ENCODE data around the gene TMED10.

The TMED10 gene

GRCh38 chr14:75196064-75196463 lies 19.7 kb upstream of the TMED10 start:
- Histone ChIP-seq H3K9me3 (no peaks in the 10 kb centered on the region), H3K4me3 (ENCODE audit: low read depth in 1 of 2, low read length in 1 of 2) (no peak overlapping the region), H3K27ac (peak overlapping the region; percentile 76), H3K4me1 (ENCODE audit: control insufficient read depth in 1 of 2, insufficient read depth in 1 of 2, low read depth in 1 of 2, low read length in 1 of 2) (peaks cover 10 to 11% of the 10 kb centered on the region in 2 experiments), H3K36me3 (no peaks in the 10 kb centered on the region), H3K27me3 (no peaks in the 10 kb centered on the region)
- no peak for TF ChIP-seq CTCF (IDR thresholded peaks at IDR 0.05)

- Histone ChIP-seq H3K4me3 (ENCODE audit: low read depth in 1 of 2, low read length in 1 of 2) (no peak overlapping the region), H3K27me3 (no peaks in the 10 kb centered on the region), H3K36me3 (no peaks in the 10 kb centered on the region), H3K27ac (no peak overlapping the region), H3K9me3 (no peaks in the 10 kb centered on the region), H3K4me1 (ENCODE audit: control insufficient read depth in 1 of 2, insufficient read depth in 1 of 2, low read depth in 1 of 2, low read length in 1 of 2) (peaks cover 26 to 29% of the 10 kb centered on the region in 2 experiments)
- no peak for TF ChIP-seq CTCF (IDR thresholded peaks at IDR 0.05)
Measured at GRCh38 chr14:75191100-75191499, 14.7 kb upstream of the TMED10 start.

- H3K27me3 ChIP-seq, result no peaks in the 10 kb centered on the region
- no peak overlapping the region for H3K4me3 ChIP-seq (ENCODE audit: low read depth in 1 of 2, low read length in 1 of 2)
- TF ChIP-seq CTCF (IDR thresholded peaks at IDR 0.05), result no peak
- peaks cover 25 to 27% of the 10 kb centered on the region in 2 experiments for H3K4me1 ChIP-seq (ENCODE audit: control insufficient read depth in 1 of 2, insufficient read depth in 1 of 2, low read depth in 1 of 2, low read length in 1 of 2)
- no peaks in the 10 kb centered on the region for H3K9me3 ChIP-seq
- H3K36me3 ChIP-seq, result no peaks in the 10 kb centered on the region
- H3K27ac ChIP-seq, result peak overlapping the region; percentile 85
Measured at GRCh38 chr14:75190023-75190422, 13.6 kb upstream of the TMED10 start.

- Histone ChIP-seq H3K27me3 (no peaks in the 10 kb centered on the region), H3K27ac (peak overlapping the region; percentile 85), H3K4me3 (ENCODE audit: low read depth in 1 of 2, low read length in 1 of 2) (peak overlapping the region in 1 of 2 experiments; percentile 19), H3K4me1 (ENCODE audit: control insufficient read depth in 1 of 2, insufficient read depth in 1 of 2, low read depth in 1 of 2, low read length in 1 of 2) (peaks cover 25 to 27% of the 10 kb centered on the region in 2 experiments), H3K9me3 (no peaks in the 10 kb centered on the region), H3K36me3 (no peaks in the 10 kb centered on the region)
- TF ChIP-seq CTCF (IDR thresholded peaks at IDR 0.05), result peak; percentile 57
Measured at GRCh38 chr14:75188520-75189268, 12.3 kb upstream of the TMED10 start.

- H3K9me3 ChIP-seq, result no peaks in the 10 kb centered on the region
- no peak for TF ChIP-seq CTCF (IDR thresholded peaks at IDR 0.05)
Measured at GRCh38 chr14:75188086-75188485, 11.7 kb upstream of the TMED10 start.

More at GRCh38 chr14:75188086-75188485, 11.7 kb upstream of the TMED10 start:
- Histone ChIP-seq H3K4me1 (ENCODE audit: control insufficient read depth in 1 of 2, insufficient read depth in 1 of 2, low read depth in 1 of 2, low read length in 1 of 2) (peaks cover 28 to 30% of the 10 kb centered on the region in 2 experiments), H3K4me3 (ENCODE audit: low read depth in 1 of 2, low read length in 1 of 2) (peak overlapping the region in 1 of 2 experiments; percentile 19), H3K27me3 (no peaks in the 10 kb centered on the region), H3K27ac (peak overlapping the region; percentile 85), H3K36me3 (no peaks in the 10 kb centered on the region)
